Right lobe of liver (tissue), 6 donors: ENCODE data around the gene CABP7. TPM values are rescaled to one million over a fixed set of nuclear protein-coding genes. Genes with fewer than 3 reads are reported as not detected.

Source experiments
- ATAC-seq, 4 donors: fragments of 200-7000 bp; cut with Tn5 transposase; one replicate each; pipeline ENCODE4 v1.9.1; 2020; ENCODE audit warnings: mild to moderate bottlenecking in 4 of 4, moderate library complexity in 4 of 4
- DNase-seq, 3 donors: peaks; one replicate each; pipeline ENCODE4 v3.0.0-alpha.2; 2020
- H3K27ac ChIP-seq, 3 donors: fragments of 200-600 bp; one replicate each; pipeline ENCODE4 v1.8.0; 2022
- H3K27me3 ChIP-seq, 2 donors: fragments of 200-600 bp; one replicate each; pipeline ENCODE4 v1.8.0; 2022
- H3K36me3 ChIP-seq, 4 donors: fragments of 200-600 bp; sonication (generic) in 1 of 4; one replicate each; pipeline versions ENCODE4 v1.5.1 to v1.8.0; 2017 to 2022; ENCODE audit warnings: control low read depth in 1 of 4
- H3K4me1 ChIP-seq, 4 donors: fragments of 200-600 bp; sonication (generic) in 1 of 4; one replicate each; pipeline versions ENCODE4 v1.5.1 to v1.8.0; 2017 to 2022; ENCODE audit warnings: control low read depth in 1 of 4
- H3K4me3 ChIP-seq, 3 donors: fragments of 200-600 bp; one replicate each; pipeline ENCODE4 v1.8.0; 2022
- H3K9me3 ChIP-seq, 4 donors: fragments of 200-600 bp; sonication (generic) in 1 of 4; one replicate each; pipeline versions ENCODE4 v1.5.1 to v1.8.0; 2017 to 2022; ENCODE audit warnings: control low read depth in 1 of 4
- POLR2A ChIP-seq: fragments of 450-650 bp; IDR thresholded peaks from one replicate; pipeline ENCODE4 v1.6.1; 2017; ENCODE audit warnings: antibody characterized with exemption, mild to moderate bottlenecking
- WGBS: methylation state at CpG from one replicate; pipeline ENCODE4 v1.1.6; 2018; ENCODE audit warnings: low coverage, low lambda C conversion rate; ENCODE audit not compliant: insufficient coverage; ENCODE audit errors: missing lambda C conversion rate; 5-methylcytosine and 5-hydroxymethylcytosine counted together
- intact Hi-C, 2 donors: fragments of 100-400 bp; cut with DNase I; formaldehyde crosslinking; loops; one replicate each; pipeline versions ENCODE4 v1.11.2 to v1.14.1; 2022
- total RNA-seq, 6 experiments: library from RNA; depleted of rRNA in 2 of 6; stranded (reverse); fragments of >200 nt in 2 of 6; fragmentation: NEBNext Ultra II Directional in 3 of 6; extraction: Animal tissue kit (Norgen Biotek cat#: 25700) in 3 of 6; gene quantifications; one replicate each; pipeline versions ENCODE4 v1.1.0 to v1.2.4, GENCODE V29; 2016 to 2023
- TF ChIP-seq, protein P1 (sequence below), 4 donors: fragments of 200-600 bp in 3 of 4; fragments of 450-650 bp in 1 of 4; IDR thresholded peaks; one replicate each; pipeline versions ENCODE4 v1.5.1 to v1.8.0; 2016 to 2022; ENCODE audit warnings: antibody characterized with exemption in 4 of 4, mild to moderate bottlenecking in 2 of 4
- donor health status: DM: no; HTN: yes; CAD: no.
- donor health status: DM: no; HTN: no; CAD: no.
- donor health status: DM: no; HTN: no; CAD: no.
- donor health status: DM: no; HTN: yes; CAD: no.
- donor health status: DM: no; HTN: yes; CAD: no.

The CABP7 gene
- total RNA-seq, 6 experiments from 2014 or later, result not detected

GRCh38 chr22:29747832-29748231 is 28.0 kb downstream of the CABP7 start:
- H3K36me3 ChIP-seq, result peaks cover 0 to 9% (median 0%) of the 10 kb centered on the region in 4 donors
- WGBS, result no CpG with 5 or more reads among the region's 7 CpGs
- H3K27me3 ChIP-seq, result no peaks in the 10 kb centered on the region
- peaks cover 0 to 13% (median 0%) of the 10 kb centered on the region in 4 donors for H3K4me1 ChIP-seq
- H3K9me3 ChIP-seq, result no peaks in the 10 kb centered on the region
- ATAC-seq (no peak), DNase-seq (peak in 1 of 3 donors; percentile 38)
- no peak overlapping the region for H3K4me3 ChIP-seq
- no peak overlapping the region for H3K27ac ChIP-seq
- no peak for TF ChIP-seq POLR2A
- TF ChIP-seq, protein P1, sequence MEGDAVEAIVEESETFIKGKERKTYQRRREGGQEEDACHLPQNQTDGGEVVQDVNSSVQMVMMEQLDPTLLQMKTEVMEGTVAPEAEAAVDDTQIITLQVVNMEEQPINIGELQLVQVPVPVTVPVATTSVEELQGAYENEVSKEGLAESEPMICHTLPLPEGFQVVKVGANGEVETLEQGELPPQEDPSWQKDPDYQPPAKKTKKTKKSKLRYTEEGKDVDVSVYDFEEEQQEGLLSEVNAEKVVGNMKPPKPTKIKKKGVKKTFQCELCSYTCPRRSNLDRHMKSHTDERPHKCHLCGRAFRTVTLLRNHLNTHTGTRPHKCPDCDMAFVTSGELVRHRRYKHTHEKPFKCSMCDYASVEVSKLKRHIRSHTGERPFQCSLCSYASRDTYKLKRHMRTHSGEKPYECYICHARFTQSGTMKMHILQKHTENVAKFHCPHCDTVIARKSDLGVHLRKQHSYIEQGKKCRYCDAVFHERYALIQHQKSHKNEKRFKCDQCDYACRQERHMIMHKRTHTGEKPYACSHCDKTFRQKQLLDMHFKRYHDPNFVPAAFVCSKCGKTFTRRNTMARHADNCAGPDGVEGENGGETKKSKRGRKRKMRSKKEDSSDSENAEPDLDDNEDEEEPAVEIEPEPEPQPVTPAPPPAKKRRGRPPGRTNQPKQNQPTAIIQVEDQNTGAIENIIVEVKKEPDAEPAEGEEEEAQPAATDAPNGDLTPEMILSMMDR (IDR thresholded peaks at IDR 0.05), result no peak
- intact Hi-C loops, result no loop called here

DNA sequence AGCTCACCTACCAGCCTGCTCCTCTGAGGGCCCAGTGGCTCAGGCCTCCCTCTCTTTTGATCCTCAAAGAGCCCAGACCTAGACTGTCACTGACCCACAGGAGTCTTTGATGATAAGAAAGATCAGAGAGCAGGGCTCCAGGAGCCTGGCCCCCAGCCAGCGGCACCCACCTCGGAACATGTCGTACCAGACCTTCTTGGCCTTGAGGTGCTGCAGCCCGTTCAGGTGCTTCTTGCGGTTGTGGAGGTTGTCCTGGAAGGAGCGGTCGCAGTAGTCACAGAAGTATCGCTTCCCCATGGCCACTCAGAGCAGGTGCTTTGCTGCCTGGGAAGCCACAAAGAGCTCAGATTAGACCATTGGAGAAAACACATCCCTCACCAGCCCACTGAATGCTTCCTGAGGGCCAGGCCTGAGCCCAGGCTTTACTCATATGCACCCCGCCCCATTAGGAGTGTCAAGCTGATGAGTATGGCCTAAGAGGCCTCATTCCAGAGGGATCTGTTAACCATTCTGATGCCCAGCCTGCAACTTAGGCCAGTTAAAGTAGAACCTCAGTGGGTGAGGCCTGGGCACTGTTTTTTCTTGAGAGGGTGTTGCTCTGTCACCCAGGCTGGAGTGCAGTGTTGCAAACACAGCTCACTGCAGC is 28.6 kb downstream of the CABP7 start:
- no peak overlapping the region for H3K4me3 ChIP-seq
- H3K9me3 ChIP-seq, result no peaks in the 10 kb centered on the region
- H3K27ac ChIP-seq, result no peak overlapping the region
- peaks cover 0 to 9% (median 0%) of the 10 kb centered on the region in 4 donors for H3K36me3 ChIP-seq
- DNase-seq (peak in 1 of 3 donors; percentile 41), ATAC-seq (no peak)
- intact Hi-C loops, result no loop called here
- no CpG with 5 or more reads among the region's 9 CpGs for WGBS
- peaks cover 0 to 14% (median 0%) of the 10 kb centered on the region in 4 donors for H3K4me1 ChIP-seq
- no peak for TF ChIP-seq POLR2A
- TF ChIP-seq, protein P1 (IDR thresholded peaks at IDR 0.05), result no peak
- no peaks in the 10 kb centered on the region for H3K27me3 ChIP-seq

GRCh38 chr22:29750029-29750428 is 30.2 kb downstream of the CABP7 start:
- no peak for ATAC-seq
- intact Hi-C loops, result no loop called here
- H3K4me3 ChIP-seq, result no peak overlapping the region
- peaks cover 0 to 9% (median 0%) of the 10 kb centered on the region in 4 donors for H3K36me3 ChIP-seq
- no peak for DNase-seq
- no peaks in the 10 kb centered on the region for H3K27me3 ChIP-seq
- H3K4me1 ChIP-seq, result peaks cover 0 to 23% (median 0%) of the 10 kb centered on the region in 4 donors
- no peak for TF ChIP-seq POLR2A
- TF ChIP-seq, protein P1 (IDR thresholded peaks at IDR 0.05), result no peak
- H3K9me3 ChIP-seq, result no peaks in the 10 kb centered on the region
- WGBS, result 57% methylated on average over 1 of the region's 3 CpGs
- peak overlapping the region in 1 of 3 donors; percentile 12 for H3K27ac ChIP-seq

DNA sequence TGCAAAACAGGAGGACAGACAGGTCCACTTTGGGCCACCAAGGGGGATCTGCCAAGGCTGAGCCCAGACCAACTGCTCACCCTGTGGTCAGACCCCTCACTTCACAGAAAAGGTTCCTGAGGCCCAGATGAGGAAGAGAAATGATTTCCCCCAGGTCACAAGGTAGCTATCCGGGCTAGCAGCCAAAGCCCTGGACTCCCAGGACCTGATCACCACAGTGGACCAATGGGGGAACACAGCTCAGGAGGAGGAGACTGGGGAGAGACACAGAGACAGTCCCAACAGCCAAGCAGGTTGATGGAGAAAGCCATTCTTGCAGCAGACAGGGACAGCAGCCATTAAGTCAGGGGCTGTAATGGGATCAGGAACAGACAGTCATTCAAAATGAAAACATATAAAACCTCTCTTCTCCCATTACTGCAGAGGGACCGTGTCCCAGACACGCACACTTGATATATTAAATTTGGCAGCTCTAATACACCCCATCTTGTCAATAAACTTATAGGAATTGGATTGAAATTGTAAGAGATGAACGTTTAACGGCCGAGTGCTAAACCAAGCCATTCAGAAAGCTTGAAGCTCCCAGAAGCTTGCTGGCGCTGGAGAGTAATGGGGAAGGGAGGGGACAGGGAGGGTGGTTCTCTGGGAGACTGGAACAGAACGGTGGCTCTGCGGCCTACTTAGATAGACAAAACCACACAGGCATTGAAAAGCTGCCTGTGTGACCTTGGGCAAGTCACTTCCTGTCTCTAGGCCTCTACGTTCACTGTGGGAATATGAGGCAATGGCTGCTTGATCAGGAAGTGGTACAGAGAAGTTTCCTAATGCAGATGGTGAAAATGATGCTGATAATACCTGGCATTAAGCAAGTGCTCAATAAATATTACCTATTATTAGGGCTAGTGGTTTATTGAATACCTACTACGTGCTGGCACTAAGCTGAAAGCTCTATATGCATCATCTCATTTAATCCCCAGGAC is 31.0 kb downstream of the CABP7 start:
- Histone ChIP-seq H3K4me3 (no peak overlapping the region), H3K4me1 (peaks cover 0 to 23% (median 0%) of the 10 kb centered on the region in 4 donors), H3K36me3 (peaks cover 0 to 9% (median 0%) of the 10 kb centered on the region in 4 donors), H3K27ac (peak overlapping the region in 1 of 3 donors; percentile 18), H3K9me3 (no peaks in the 10 kb centered on the region), H3K27me3 (no peaks in the 10 kb centered on the region)
- peak; percentile 66 to 96 (median 90) for ATAC-seq
- TF ChIP-seq, protein P1 (IDR thresholded peaks at IDR 0.05), result no peak
- no peak for TF ChIP-seq POLR2A
- intact Hi-C loops, result no loop called here
- 70% methylated on average over 10 of the region's 11 CpGs for WGBS
- DNase-seq, result peak; percentile 71 to 90 (median 88)
